Measurements from ENCODE around the gene NIT1.
A peak's percentile ranks its signal among the peaks of the same experiment; 100 is the strongest.

- TF ChIP-seq CTCF (IDR thresholded peaks at IDR 0.05) = peak; percentile 68
- TF ChIP-seq EZH2 (IDR thresholded peaks at IDR 0.05; ENCODE audit: borderline replicate concordance, insufficient read depth, low read depth, low read length, poor library complexity, severe bottlenecking) = no peak
These were observed 48.1 kb downstream of the NIT1 start, which contains the start of gene PPOX for GRCh38 chr1:161165742-161166668.
